Fibroblast of mammary gland (primary cell): Measurements from ENCODE around the gene ANO8.
A peak's percentile ranks its signal among the peaks of the same experiment; 100 is the strongest.

Experiments used
- DNase-seq: peaks from one replicate; pipeline ENCODE4 v3.0.0-alpha.2; 2010; ENCODE audit warnings: low read depth
- H3K4me3 ChIP-seq: 2 replicates; pipeline ENCODE4 v1.5.1; 2011; ENCODE audit warnings: low read depth, mild to moderate bottlenecking, low read length, moderate library complexity; ENCODE audit not compliant: control insufficient read depth
- TF ChIP-seq, protein P1 (sequence below): conservative IDR thresholded peaks from 2 replicates; pipeline ENCODE4 v1.5.1; 2011; ENCODE audit warnings: low read depth, low read length, inconsistent platforms; ENCODE audit not compliant: control insufficient read depth, insufficient read depth

Gene ANO8

DNA sequence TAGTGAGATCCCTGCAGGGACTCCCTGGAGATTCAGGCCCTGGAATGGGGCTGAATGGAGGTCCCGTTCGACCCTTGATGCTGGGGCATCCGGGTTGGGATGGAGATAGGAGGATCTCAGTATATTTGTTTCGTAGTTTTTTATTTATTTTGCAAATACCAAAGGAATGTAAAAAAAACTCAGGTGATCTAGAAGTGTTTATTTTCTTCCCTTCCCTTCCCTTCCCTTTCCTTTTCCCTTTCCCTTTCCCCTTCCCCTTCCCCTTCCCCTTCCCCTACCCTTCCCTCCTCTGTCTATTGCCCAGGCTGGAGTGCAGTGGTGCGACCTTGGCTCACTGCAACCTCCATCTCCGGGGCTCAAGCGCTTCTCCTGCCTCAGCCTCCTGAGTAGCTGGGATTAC lies 7.2 kb upstream of the ANO8 start:
- TF ChIP-seq, protein P1, sequence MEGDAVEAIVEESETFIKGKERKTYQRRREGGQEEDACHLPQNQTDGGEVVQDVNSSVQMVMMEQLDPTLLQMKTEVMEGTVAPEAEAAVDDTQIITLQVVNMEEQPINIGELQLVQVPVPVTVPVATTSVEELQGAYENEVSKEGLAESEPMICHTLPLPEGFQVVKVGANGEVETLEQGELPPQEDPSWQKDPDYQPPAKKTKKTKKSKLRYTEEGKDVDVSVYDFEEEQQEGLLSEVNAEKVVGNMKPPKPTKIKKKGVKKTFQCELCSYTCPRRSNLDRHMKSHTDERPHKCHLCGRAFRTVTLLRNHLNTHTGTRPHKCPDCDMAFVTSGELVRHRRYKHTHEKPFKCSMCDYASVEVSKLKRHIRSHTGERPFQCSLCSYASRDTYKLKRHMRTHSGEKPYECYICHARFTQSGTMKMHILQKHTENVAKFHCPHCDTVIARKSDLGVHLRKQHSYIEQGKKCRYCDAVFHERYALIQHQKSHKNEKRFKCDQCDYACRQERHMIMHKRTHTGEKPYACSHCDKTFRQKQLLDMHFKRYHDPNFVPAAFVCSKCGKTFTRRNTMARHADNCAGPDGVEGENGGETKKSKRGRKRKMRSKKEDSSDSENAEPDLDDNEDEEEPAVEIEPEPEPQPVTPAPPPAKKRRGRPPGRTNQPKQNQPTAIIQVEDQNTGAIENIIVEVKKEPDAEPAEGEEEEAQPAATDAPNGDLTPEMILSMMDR, result no peak
- no peak for DNase-seq
- no peak overlapping the region for H3K4me3 ChIP-seq

DNA sequence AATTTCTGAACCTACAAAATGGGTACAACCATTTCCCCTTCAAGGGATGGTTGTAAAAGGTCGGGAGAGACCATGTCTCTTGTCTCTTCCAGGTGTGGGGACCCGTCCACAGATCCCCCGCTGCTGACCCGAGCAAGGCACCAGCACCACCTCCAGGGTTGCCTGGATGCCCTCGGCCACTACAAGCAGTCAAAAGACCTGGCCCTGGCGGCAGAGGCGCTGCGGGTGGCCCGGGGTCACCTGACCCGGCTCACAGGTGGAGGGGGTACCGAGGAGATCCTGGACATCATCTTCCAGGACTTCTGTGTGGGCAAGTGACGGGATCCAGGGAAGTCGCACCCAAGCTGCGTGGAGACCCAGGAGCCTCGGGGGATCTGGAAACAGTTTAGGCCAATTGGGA lies 6.7 kb upstream of the ANO8 start:
- TF ChIP-seq, protein P1, result no peak
- no peak overlapping the region for H3K4me3 ChIP-seq
- DNase-seq, result no peak

GRCh38 chr19:17340871-17341357 lies 6.3 kb upstream of the ANO8 start:
- no peak for DNase-seq
- TF ChIP-seq, protein P1, result no peak
- no peak overlapping the region for H3K4me3 ChIP-seq

- TF ChIP-seq, protein P1, result no peak
- DNase-seq, result no peak
- no peak overlapping the region for H3K4me3 ChIP-seq
Observed at GRCh38 chr19:17340302-17340870, 5.7 kb upstream of the ANO8 start.

- DNase-seq, result no peak
- no peak overlapping the region for H3K4me3 ChIP-seq
- TF ChIP-seq, protein P1, result no peak
Observed at GRCh38 chr19:17339088-17339741, 4.6 kb upstream of the ANO8 start.

DNA sequence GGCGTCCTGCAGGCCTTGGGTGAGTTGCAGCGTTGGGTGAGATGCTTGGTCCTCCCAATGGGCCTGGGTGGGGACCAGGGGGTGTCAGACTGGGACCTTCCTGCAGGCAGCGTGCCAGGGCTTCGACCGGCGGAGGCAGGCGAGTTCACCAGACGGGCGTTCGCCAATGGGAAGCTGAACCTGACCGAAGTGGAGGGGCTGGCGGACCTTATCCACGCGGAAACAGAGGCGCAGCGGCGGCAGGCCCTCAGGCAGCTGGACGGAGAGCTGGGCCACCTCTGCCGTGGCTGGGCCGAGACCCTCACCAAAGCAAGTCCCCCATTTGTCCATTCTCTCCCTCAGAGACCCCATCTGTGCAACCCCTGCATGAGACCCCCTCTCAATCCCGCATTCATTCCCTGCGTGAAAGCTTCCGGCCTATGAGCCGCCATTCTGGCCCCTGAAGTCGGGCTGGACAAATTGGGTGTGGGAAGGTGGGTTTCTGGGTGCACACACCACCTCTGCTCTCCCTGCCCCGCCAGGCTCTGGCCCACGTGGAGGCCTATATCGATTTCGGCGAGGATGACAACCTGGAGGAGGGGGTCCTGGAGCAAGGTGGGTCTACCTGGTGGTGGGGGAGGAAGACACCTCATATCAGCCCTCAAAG lies 3.9 kb upstream of the ANO8 start:
- peak overlapping the region; percentile 95 for H3K4me3 ChIP-seq
- TF ChIP-seq, protein P1, result no peak

More for the DNA sequence above, 3.9 kb upstream of the ANO8 start:
- no peak for DNase-seq
